Measurements from ENCODE around the gene HAUS7. TPM values are rescaled to one million over a fixed set of nuclear protein-coding genes. Genes with fewer than 3 reads are reported as not detected.

HAUS7 gene
- total and polyA plus RNA-seq, 2 of the 8 experiments (the other 6 are each of a cell fraction or from before 2014, with no cell fraction given), result 45.4 to 54.0 TPM

DNA sequence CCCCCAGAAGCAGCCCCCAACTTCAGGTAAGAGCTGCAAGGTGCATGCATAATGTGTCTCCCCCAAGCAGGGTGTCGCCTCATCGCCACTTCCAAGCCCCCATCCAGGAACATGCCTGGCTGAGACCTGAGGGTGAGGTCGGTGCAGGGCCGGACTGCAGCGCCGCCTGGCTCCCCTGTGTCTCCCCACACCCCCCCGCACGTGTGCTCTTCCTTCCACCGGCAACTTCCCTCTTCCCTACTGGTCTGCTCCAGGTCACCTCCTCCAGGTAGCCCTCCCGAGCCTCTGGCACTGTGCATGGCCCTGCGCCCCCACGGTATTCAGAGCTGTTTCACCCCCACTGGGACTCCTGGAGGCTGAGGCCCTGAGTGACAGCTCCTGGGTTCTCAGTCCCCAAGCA lies 22.2 kb upstream of the HAUS7 start:
- CTCF ChIA-PET (ENCODE audit: partially characterized antibody), result interaction anchor here (4.5 to 7.5 kb wide), 2 partner anchors 15 to 20 kb away, joined by 42 to 50 read pairs; partner anchors contain the start of gene HAUS7
- no peak overlapping the region for H2BK12ac ChIP-seq (ENCODE audit: low read depth, low read length)
- 78% methylated on average over 6 of the region's 12 CpGs; no CpG with 5 or more reads in 1 of the 2 experiments for WGBS, 2 experiments (ENCODE audit: extremely low coverage in 1 of 2, insufficient coverage in 1 of 2, insufficient read length in 1 of 2, insufficient replicate concordance in 2 of 2, low coverage in 1 of 2, low lambda C conversion rate in 2 of 2, missing lambda C conversion rate in 1 of 2)
- no peak for TF ChIP-seq ATF3 (IDR thresholded peaks at IDR 0.05; ENCODE audit: insufficient read depth, low read depth, low read length)
- TF ChIP-seq POLR2A (IDR thresholded peaks at IDR 0.05; ENCODE audit: control extremely low read depth in 1 of 2, low read depth in 2 of 2, low read length in 2 of 2), result no peak
- TF ChIP-seq SP1 (IDR thresholded peaks at IDR 0.05; ENCODE audit: low read depth, low read length), result no peak
- TF ChIP-seq TAF1 (IDR thresholded peaks at IDR 0.05; ENCODE audit: low read depth, low read length), result no peak
- no peak for TF ChIP-seq RXRA (IDR thresholded peaks at IDR 0.05; ENCODE audit: insufficient read depth, low read depth, low read length)
- no peak for TF ChIP-seq CBX5 (IDR thresholded peaks at IDR 0.05; ENCODE audit: low read depth, low read length)
- no peak for TF ChIP-seq USF2 (IDR thresholded peaks at IDR 0.05; ENCODE audit: low read length)
- TF ChIP-seq HDAC2 (IDR thresholded peaks at IDR 0.05; ENCODE audit: borderline replicate concordance in 1 of 2, low read depth in 2 of 2, low read length in 2 of 2), result no peak
- no peak for TF ChIP-seq SUZ12 (IDR thresholded peaks at IDR 0.05; ENCODE audit: low read length)
- TF ChIP-seq, protein P1, sequence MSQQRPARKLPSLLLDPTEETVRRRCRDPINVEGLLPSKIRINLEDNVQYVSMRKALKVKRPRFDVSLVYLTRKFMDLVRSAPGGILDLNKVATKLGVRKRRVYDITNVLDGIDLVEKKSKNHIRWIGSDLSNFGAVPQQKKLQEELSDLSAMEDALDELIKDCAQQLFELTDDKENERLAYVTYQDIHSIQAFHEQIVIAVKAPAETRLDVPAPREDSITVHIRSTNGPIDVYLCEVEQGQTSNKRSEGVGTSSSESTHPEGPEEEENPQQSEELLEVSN (IDR thresholded peaks at IDR 0.05), result no peak
- TF ChIP-seq KDM1A (IDR thresholded peaks at IDR 0.05; ENCODE audit: borderline replicate concordance, low read length), result no peak
- no peak for TF ChIP-seq TEAD4 (IDR thresholded peaks at IDR 0.05; ENCODE audit: low read depth, low read length)

More for the DNA sequence above, 22.2 kb upstream of the HAUS7 start:
- H3K79me1 ChIP-seq (ENCODE audit: low read depth, low read length), result no peaks in the 10 kb centered on the region
- H4K8ac ChIP-seq (ENCODE audit: extremely low read depth, insufficient read depth, low read length), result no peak overlapping the region
- no peak overlapping the region for H3K18ac ChIP-seq (ENCODE audit: extremely low read depth, low read length)
- H2BK5ac ChIP-seq (ENCODE audit: low read depth, low read length), result no peak overlapping the region
- H4K5ac ChIP-seq (ENCODE audit: insufficient read length, low read depth, low read length), result no peak overlapping the region
- POLR2A ChIA-PET (ENCODE audit: partially characterized antibody), result interaction anchor here (1.5 kb wide), 1 partner anchor 19 kb away, joined by 4 read pairs; no protein-coding TSS in a partner anchor
- H3K79me2 ChIP-seq (ENCODE audit: control insufficient read depth in 1 of 2, insufficient read depth in 2 of 2, low read length in 2 of 2), result no peaks in the 10 kb centered on the region
- no peak overlapping the region for H2BK15ac ChIP-seq (ENCODE audit: low read length)
- no peaks in the 10 kb centered on the region for H4K20me1 ChIP-seq (replicated peaks in 1 of 2; ENCODE audit: control insufficient read depth in 1 of 2, insufficient read depth in 2 of 2, low read length in 2 of 2)
- H3K9ac ChIP-seq (replicated peaks in 1 of 4; ENCODE audit: extremely low read depth in 1 of 4, low read depth in 3 of 4, low read length in 3 of 4), result no peak overlapping the region
- H3K4ac ChIP-seq (replicated peaks; ENCODE audit: insufficient read length, low read depth, low read length), result no peak overlapping the region
- no peaks in the 10 kb centered on the region for H3K9me3 ChIP-seq (ENCODE audit: insufficient read depth in 2 of 2, low read depth in 1 of 2, low read length in 1 of 2)
- H3K23me2 ChIP-seq (ENCODE audit: low read depth, low read length), result no peaks in the 10 kb centered on the region; the same call in 1 of the 2 replicates
- H2BK120ac ChIP-seq (replicated peaks; ENCODE audit: low read depth, low read length), result no peak overlapping the region
- no peak overlapping the region for H3K4me2 ChIP-seq (ENCODE audit: insufficient read depth in 1 of 2, low read depth in 2 of 2, low read length in 2 of 2)
- H2BK20ac ChIP-seq (ENCODE audit: low read length), result no peak overlapping the region
- peaks cover 0 to 2% (median 0%) of the 10 kb centered on the region in 4 experiments; a peak in 5 of 7 replicates for H3K27me3 ChIP-seq (replicated peaks in 1 of 4; ENCODE audit: control insufficient read depth in 3 of 4, extremely low read depth in 1 of 4, insufficient read depth in 3 of 4, low read length in 3 of 4)
- no peaks in the 10 kb centered on the region for H3K36me3 ChIP-seq (ENCODE audit: control insufficient read depth in 2 of 4, insufficient read depth in 4 of 4, low read length in 3 of 4)
- no peak overlapping the region for H2AFZ ChIP-seq (ENCODE audit: low read length)
- H3K14ac ChIP-seq (ENCODE audit: insufficient read length), result no peak overlapping the region
- H3K56ac ChIP-seq (replicated peaks; ENCODE audit: insufficient read length, low read depth, low read length), result no peak overlapping the region
- no peak overlapping the region for H3K23ac ChIP-seq (ENCODE audit: insufficient read length)
- DNase-seq (ENCODE audit: low read depth in 1 of 2, low spot score in 2 of 2), result no peak
- no peak overlapping the region for H4K91ac ChIP-seq (replicated peaks; ENCODE audit: insufficient read length, low read length)
- no peak overlapping the region for H3K4me3 ChIP-seq (ENCODE audit: extremely low read depth in 1 of 4, insufficient read depth in 2 of 4, low read depth in 3 of 4, low read length in 4 of 4)
- H3K4me1 ChIP-seq (replicated peaks in 1 of 4; ENCODE audit: control insufficient read depth in 3 of 4, insufficient read depth in 4 of 4, low read length in 3 of 4), result peaks cover 0 to 18% (median 7%) of the 10 kb centered on the region in 4 experiments; a peak in 4 of 7 replicates
- no peak overlapping the region for H3K27ac ChIP-seq (ENCODE audit: low read depth, low read length)
- FAIRE-seq, result no peak
- no peak overlapping the region for H2AK5ac ChIP-seq (ENCODE audit: low read depth, low read length)
